ENCODE results near the gene TBX18. TPM values are rescaled to one million over a fixed set of nuclear protein-coding genes. Genes with fewer than 3 reads are reported as not detected.

The TBX18 gene
- total and polyA plus RNA-seq, 4 donors: 0.10 to 0.59 (median 0.19) TPM; not detected in 1

DNA sequence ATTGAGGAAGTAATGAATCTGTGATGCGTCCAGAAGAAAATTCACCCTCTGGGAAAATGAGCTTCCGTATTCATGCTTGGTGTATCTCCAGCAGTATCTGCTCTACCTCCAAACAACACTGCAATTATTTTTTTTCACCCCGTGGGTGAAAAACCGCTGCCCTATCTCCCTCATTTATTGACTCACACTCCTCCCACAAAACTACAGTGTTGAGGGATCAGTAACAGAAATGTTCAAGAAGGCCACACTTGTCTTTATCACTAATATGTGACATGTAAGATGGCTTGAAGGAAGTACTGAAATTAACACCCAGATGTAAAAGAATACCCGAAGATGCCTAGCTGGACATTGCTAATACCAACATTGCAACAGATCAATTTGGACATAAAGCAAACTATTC is 4.9 kb upstream of the TBX18 start:
- WGBS: 12% methylated on average over 5 of the region's 5 CpGs
- Histone ChIP-seq H3K36me3 (ENCODE audit: control insufficient read depth in 4 of 4, insufficient read depth in 3 of 4, low read depth in 1 of 4, low read length in 3 of 4) (no peaks in the 10 kb centered on the region), H3K4me1 (ENCODE audit: control insufficient read depth in 4 of 4, insufficient read depth in 4 of 4, low read length in 3 of 4) (peaks cover 3 to 17% (median 11%) of the 10 kb centered on the region in 4 donors), H3K27me3 (ENCODE audit: control insufficient read depth in 4 of 4, insufficient read depth in 4 of 4, low read length in 3 of 4) (peaks cover 2 to 57% (median 31%) of the 10 kb centered on the region in 4 donors), H3K4me3 (ENCODE audit: low read depth in 1 of 3, low read length in 3 of 3) (no peak overlapping the region), H3K27ac (ENCODE audit: low read depth in 1 of 2, low read length in 2 of 2) (no peak overlapping the region), H3K9me3 (ENCODE audit: control insufficient read depth in 4 of 4, low read length in 3 of 4) (peaks cover 0 to 37% (median 1%) of the 10 kb centered on the region in 4 donors), H3K9ac (ENCODE audit: low read depth in 1 of 2, low read length in 2 of 2) (no peak overlapping the region)
- no peak for DNase-seq (ENCODE audit: low spot score)
- TF ChIP-seq, protein P1, sequence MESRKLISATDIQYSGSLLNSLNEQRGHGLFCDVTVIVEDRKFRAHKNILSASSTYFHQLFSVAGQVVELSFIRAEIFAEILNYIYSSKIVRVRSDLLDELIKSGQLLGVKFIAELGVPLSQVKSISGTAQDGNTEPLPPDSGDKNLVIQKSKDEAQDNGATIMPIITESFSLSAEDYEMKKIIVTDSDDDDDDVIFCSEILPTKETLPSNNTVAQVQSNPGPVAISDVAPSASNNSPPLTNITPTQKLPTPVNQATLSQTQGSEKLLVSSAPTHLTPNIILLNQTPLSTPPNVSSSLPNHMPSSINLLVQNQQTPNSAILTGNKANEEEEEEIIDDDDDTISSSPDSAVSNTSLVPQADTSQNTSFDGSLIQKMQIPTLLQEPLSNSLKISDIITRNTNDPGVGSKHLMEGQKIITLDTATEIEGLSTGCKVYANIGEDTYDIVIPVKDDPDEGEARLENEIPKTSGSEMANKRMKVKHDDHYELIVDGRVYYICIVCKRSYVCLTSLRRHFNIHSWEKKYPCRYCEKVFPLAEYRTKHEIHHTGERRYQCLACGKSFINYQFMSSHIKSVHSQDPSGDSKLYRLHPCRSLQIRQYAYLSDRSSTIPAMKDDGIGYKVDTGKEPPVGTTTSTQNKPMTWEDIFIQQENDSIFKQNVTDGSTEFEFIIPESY (IDR thresholded peaks at IDR 0.05): no peak
- TF ChIP-seq NR2F2 (IDR thresholded peaks at IDR 0.05) (no peak), JUND (IDR thresholded peaks at IDR 0.05) (no peak), RXRA (IDR thresholded peaks at IDR 0.05) (no peak), EGR1 (IDR thresholded peaks at IDR 0.05; ENCODE audit: low read depth in 2 of 2) (no peak), FOXA1 (IDR thresholded peaks at IDR 0.05) (no peak), HNF4G (IDR thresholded peaks at IDR 0.05) (no peak), FOXA2 (IDR thresholded peaks at IDR 0.05) (no peak), RAD21 (IDR thresholded peaks at IDR 0.05) (no peak), SP1 (IDR thresholded peaks at IDR 0.05) (no peak), GABPA (IDR thresholded peaks at IDR 0.05 in 1 of 2, conservative IDR thresholded peaks at IDR 0.05 in 1 of 2) (no peak), TAF1 (conservative IDR thresholded peaks at IDR 0.05) (no peak), YY1 (IDR thresholded peaks at IDR 0.05) (no peak), HNF4A (conservative IDR thresholded peaks at IDR 0.05) (no peak)
- TF ChIP-seq, protein P2, sequence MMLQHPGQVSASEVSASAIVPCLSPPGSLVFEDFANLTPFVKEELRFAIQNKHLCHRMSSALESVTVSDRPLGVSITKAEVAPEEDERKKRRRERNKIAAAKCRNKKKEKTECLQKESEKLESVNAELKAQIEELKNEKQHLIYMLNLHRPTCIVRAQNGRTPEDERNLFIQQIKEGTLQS (IDR thresholded peaks at IDR 0.05): no peak
- TF ChIP-seq, protein P3, sequence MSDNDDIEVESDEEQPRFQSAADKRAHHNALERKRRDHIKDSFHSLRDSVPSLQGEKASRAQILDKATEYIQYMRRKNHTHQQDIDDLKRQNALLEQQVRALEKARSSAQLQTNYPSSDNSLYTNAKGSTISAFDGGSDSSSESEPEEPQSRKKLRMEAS (IDR thresholded peaks at IDR 0.05): no peak
- TF ChIP-seq, protein P4, sequence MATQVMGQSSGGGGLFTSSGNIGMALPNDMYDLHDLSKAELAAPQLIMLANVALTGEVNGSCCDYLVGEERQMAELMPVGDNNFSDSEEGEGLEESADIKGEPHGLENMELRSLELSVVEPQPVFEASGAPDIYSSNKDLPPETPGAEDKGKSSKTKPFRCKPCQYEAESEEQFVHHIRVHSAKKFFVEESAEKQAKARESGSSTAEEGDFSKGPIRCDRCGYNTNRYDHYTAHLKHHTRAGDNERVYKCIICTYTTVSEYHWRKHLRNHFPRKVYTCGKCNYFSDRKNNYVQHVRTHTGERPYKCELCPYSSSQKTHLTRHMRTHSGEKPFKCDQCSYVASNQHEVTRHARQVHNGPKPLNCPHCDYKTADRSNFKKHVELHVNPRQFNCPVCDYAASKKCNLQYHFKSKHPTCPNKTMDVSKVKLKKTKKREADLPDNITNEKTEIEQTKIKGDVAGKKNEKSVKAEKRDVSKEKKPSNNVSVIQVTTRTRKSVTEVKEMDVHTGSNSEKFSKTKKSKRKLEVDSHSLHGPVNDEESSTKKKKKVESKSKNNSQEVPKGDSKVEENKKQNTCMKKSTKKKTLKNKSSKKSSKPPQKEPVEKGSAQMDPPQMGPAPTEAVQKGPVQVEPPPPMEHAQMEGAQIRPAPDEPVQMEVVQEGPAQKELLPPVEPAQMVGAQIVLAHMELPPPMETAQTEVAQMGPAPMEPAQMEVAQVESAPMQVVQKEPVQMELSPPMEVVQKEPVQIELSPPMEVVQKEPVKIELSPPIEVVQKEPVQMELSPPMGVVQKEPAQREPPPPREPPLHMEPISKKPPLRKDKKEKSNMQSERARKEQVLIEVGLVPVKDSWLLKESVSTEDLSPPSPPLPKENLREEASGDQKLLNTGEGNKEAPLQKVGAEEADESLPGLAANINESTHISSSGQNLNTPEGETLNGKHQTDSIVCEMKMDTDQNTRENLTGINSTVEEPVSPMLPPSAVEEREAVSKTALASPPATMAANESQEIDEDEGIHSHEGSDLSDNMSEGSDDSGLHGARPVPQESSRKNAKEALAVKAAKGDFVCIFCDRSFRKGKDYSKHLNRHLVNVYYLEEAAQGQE (IDR thresholded peaks at IDR 0.05): no peak
- TF ChIP-seq, protein P5, sequence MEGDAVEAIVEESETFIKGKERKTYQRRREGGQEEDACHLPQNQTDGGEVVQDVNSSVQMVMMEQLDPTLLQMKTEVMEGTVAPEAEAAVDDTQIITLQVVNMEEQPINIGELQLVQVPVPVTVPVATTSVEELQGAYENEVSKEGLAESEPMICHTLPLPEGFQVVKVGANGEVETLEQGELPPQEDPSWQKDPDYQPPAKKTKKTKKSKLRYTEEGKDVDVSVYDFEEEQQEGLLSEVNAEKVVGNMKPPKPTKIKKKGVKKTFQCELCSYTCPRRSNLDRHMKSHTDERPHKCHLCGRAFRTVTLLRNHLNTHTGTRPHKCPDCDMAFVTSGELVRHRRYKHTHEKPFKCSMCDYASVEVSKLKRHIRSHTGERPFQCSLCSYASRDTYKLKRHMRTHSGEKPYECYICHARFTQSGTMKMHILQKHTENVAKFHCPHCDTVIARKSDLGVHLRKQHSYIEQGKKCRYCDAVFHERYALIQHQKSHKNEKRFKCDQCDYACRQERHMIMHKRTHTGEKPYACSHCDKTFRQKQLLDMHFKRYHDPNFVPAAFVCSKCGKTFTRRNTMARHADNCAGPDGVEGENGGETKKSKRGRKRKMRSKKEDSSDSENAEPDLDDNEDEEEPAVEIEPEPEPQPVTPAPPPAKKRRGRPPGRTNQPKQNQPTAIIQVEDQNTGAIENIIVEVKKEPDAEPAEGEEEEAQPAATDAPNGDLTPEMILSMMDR (IDR thresholded peaks at IDR 0.05; ENCODE audit: low read depth, low read length, missing input control): no peak
